Head of caudate nucleus (tissue), 42 donors: Measurements from ENCODE around the gene ZDHHC20.

Experiments used
- DNase-seq, 42 donors: peaks; one replicate each; pipeline versions ENCODE4 v3.0.0 to v3.0.0-alpha.2; 2020 to 2021; ENCODE audit warnings: mixed read lengths in 7 of 42
- intact Hi-C: fragments of 100-400 bp; cut with DNase I; formaldehyde crosslinking; loops from one replicate; pipeline ENCODE4 v1.15.0; 2022

Gene ZDHHC20

DNA sequence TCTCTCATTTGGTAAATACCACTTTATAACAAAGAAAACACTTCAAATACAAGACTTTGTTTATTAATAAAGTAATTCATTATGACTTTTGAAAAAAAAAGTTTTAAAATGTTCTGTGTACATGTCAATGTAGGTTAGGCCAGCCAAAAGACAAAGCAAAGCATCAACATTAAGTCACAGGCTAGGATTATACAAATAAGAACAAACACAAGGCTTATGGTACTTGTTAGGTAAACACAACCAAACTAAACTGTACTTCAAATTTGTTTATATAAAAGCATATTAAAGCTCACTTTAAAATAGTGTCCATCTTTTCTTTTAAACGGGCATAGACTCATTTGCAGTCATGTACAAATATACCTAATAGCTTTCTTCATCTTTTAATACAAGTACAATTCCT is 86.6 kb downstream of the ZDHHC20 start:
- no peak for DNase-seq
- intact Hi-C loops = no loop called here

DNA sequence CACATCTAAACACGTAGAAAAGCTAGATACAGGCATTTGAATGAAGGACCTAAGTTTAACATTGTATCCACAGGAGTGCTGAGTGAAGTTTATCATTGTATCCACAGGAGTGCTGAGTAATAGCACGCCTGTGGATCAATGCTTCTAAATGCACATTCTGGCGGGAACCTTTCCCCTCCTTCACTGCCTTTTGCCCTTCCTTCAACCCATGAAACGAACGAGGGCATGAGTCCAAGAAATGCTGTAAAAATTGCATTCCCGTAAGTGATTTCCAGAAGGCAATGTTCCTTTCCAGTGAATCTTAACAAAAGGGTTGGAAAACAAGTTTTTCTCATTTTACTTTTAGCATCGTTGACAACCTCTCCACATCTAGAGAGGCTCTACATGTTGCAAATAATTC is 88.1 kb downstream of the ZDHHC20 start:
- intact Hi-C loops = no loop called here
- no peak for DNase-seq

DNA sequence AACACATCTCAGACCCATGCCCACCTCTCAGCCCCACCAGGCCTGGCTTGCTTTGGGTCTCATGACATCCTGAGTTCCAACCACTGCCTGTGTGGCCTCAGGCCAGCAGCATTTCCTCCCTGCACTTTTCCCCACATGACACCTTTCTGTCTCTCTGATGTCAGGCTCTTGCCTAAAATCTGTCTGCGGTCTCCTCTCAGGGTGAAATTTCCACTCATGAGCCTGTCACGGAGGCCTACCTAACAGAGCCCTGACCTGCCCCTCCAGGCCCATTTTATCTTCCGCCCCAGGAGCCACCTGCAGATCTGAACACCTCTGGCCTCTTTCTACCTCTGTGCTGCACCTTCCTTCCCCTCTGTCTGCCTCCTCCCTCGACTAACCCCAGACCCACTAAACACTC is 93.5 kb downstream of the ZDHHC20 start:
- peak in 1 of 42 donors; percentile 20 for DNase-seq
- intact Hi-C loops = no loop called here

DNA sequence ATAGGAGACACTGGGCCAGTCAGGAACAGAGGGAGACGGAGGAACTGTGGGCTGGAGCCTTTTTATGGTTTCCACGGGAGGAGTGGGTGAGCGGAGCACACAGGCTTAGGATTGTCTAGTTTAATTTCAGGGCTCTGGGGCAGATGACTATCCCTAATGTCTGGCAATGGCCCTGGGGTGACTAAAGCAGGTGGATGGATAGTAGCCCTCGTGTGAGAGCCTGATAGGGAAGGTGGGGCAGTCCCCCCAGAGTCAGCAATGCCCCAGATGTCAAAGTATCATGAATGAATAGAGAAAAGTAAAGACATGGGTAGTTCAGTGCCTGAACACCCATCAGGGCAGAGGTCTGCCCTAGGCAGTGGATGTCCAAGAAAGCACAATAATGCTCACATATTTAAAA is 94.2 kb downstream of the ZDHHC20 start:
- DNase-seq = peak in 1 of 42 donors; percentile 21
- intact Hi-C loops = no loop called here

DNA sequence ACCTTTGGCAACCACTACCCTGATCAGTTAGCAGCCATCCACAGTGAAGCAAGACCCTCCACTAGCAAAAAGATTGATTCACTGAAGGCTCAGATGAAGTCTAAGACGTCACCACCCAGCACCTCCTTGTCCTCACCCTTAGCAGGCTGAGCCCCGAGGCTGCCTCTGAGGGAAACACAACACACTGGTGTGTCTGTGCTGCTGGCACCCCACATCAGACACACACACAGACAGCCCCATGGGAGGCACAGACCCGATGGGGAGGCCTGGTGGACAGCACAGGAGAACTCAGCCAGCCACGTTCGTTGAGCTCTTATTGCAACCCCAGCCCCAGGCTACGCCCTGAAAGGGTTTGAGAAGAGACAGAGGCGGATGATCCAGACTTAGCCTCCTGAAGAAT is 94.7 kb downstream of the ZDHHC20 start:
- intact Hi-C loops = no loop called here
- peak in 2 of 42 donors; percentile 24 to 25 for DNase-seq

DNA sequence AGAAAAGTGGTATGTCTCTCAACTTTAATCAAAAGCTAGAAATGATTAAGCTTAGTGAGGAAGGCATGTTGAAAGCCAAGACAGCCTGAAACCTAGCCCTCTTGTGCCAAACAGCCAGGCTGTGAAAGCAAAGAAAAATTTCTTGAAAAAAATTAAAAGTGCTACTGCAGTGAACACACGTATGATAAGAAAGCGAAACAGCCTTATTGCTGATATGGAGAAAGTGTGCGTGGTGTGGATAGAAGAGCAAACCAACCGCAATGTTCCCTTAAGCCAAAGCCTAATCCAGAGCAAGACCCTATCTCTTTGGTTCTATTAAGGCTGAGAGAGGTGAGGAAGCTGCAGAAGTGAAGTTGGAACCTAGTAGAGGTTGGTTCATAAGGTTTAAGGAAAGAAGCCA is 96.4 kb downstream of the ZDHHC20 start:
- intact Hi-C loops = no loop called here
- peak in 2 of 42 donors; percentile 4 to 10 for DNase-seq

DNA sequence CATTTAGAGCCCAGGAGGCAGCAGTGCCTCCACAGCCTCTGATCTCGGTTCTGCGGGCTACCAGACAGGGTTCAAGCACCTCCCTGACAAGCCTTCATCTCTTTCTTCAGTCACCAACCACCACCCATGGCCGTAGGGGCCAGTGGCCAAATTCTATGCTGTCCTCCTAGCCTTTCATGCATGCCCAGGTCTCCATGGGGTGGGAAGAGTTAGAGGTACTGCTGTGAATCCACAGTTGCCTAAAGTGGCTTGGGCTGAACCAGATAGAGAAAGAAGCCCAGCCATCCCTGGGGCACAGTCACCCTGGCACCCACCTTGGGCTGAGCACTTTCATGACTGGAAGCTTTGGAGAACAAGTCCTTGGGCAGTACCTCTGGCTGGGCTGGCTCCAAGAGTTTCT is 97.4 kb downstream of the ZDHHC20 start:
- intact Hi-C loops = no loop called here
- DNase-seq = peak in 1 of 42 donors; percentile 31

DNA sequence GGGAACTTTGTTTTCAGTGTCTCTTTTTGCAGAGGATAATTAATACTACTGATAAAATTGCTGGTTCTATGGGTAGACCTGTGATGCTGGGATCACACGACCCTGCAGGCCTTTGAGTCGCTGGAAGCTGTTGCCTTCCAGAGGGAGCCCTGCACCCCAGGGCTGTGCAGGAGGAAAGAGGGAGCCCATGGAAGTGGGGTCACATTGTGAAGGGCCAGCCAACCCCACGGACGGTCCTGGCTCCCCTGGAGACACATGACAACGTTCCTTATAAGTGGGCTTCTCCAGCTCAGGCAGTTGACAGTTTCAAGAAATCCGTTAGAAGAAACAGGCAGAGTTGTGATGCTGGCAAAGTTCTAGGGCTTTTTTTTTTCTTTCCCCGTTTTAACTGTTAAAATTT is 98.0 kb downstream of the ZDHHC20 start:
- intact Hi-C loops = no loop called here
- DNase-seq = peak in 1 of 42 donors; percentile 33

DNA sequence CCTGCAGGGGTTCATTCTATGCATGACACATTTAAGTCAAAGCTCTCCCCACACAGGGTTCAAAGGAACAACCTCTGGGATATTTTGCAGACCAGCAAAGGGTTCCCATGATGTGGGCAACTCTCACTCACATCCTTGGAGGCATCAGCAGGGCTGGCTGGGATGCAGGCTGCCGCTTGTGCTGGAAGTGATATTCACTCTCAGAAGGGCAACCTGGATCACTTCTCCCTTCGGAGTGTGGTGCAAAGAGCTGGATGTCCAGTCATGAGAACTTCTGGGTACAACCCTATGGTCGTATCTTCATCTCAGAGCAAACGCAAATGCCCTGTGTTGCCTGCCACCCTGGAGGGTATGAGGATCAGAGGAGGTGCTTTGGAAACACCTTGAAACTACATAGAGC is 98.6 kb downstream of the ZDHHC20 start:
- DNase-seq = peak in 1 of 42 donors; percentile 24
- intact Hi-C loops = no loop called here

DNA sequence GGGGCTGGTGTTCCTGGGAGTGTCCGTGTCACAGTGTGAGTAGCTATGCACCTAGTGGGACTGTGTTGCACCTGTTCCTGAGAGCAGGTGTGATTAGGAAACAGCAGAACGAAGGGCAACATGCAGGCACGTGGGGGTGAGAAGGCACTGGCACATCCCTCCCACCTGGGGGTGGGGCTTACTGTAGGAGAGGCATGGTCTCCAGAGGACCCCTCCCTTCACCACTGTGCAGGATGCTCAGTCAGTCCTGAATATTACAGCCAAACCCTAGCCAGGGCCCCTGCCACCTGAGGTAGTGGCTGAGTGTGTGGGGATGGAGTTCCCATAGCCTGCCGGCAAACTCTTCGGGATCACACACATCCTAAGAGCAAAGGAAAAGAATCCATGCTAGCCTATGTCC is 99.2 kb downstream of the ZDHHC20 start:
- intact Hi-C loops = no loop called here
- DNase-seq = peak in 2 of 42 donors; percentile 1 to 4

DNA sequence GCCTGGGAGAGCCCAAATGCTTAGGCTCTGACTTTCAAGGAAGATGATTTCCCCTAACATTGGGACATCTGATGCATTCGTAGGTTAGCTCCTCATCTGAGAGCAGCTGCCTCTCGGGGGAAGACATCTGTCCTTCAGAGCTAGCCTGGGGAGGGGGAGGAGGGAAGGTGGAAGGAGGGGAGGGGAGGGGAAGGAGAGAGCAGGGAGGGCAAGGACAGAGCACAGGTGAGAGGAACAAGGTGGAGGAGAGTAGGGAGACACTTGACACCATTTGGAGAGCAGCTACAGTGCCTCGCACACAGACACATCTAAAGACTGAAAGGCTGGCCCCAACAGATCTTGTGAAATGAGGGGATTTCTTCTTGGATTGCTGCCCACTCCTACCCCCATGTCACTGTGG is 103.8 kb downstream of the ZDHHC20 start:
- intact Hi-C loops = no loop called here
- DNase-seq = no peak

DNA sequence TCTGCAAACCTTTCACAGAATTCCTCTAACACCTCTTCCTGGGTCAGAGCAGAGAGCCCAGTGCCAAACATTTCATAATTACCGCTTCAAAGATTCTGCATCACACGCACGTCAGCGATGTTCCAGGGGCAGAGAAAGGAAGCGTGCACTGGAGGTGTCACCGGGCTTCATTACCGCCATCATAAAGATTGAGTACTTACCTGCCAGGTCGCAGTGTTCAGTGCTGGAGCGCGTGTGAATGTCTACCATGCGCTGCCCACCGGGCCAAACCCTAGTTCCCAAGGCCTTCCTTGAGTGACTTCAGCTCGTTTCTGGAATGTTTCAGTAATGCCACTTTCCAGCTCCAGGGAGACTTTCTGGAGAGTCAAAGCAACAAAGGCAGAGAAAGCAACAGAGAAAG is 104.4 kb downstream of the ZDHHC20 start:
- DNase-seq = no peak
- intact Hi-C loops = no loop called here

DNA sequence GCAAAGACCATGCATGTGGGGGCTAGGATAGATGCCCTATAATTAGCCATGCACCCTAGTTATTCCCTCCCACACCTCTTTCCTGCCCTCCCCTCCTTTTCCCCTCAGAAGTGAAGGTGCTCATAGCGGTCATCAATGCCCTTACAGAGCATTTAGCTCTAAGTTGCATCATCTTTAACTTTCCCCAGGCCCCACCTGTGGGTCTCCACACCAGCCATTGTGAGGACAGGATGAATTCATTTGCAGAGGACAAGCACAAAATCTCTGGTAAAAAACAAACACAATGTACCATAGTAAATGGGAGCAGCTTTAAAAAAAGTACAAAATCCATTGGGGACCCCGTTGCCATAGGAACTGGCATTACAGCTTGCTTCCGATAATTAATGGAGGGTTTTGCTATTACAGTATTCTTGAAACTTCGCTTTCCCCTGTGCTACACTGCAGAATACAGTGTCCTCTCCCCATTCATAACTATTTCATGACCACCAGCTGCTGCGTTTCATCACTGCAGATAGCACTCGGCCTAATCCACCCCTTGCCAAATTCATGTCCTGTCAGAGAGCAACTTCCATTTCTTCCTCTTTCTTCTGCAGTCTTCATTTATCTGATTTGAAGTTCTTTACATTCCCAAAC is 110.5 kb downstream of the ZDHHC20 start:
- intact Hi-C loops = no loop called here
- no peak for DNase-seq

DNA sequence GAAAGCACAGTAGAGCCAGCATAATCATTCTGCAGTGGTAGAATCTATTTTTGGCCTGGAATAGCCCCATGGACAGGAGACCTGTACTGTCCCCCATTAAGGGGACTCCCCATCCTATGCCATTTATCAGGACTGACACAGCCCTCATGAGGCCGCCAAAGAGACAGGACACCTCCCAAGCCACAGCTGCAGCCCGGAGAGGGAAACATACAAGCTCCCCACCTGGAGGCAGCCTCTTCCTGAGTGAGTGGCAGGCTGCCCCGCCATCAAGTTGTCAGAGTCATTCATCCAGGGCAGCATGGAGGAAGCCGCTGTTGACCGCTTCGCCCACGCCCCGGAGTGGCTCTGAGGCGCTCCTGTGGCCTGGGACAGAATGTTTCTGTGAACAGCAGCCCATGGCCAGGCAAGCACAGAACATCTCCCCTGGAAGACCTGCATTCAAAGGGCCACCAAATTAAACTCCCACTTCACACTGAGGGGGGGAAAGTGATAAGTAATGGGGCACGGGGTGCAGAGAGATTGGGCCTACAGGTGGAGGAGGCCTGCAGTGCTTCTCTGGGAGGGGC is 111.3 kb downstream of the ZDHHC20 start:
- DNase-seq = no peak
- intact Hi-C loops = no loop called here

DNA sequence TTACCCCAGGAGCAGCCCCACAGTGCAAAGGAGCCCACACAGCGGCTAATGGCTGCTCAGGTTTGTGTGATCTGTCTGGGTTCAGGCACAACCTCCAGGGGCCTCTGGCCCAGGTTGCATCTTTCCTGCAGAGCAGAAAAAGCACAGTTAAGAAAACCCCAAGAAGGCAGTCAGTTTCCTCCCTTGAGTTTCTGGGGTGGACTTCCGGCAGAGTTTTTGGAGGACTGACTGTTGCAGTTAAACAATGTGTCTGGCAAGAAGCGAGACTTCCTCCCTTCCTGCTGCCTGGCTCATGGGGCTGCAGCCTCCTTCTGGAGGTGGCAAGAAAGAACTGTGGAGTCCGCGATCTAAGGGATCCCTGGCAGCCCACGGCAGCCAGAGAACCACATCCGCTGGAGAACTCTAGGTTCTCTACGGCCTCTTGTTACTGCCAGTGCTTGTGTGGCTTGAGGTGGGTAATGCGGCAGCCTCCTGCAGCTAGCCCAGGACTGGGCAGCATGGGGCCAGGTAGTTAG is 114.4 kb downstream of the ZDHHC20 start:
- intact Hi-C loops = no loop called here
- DNase-seq = no peak

DNA sequence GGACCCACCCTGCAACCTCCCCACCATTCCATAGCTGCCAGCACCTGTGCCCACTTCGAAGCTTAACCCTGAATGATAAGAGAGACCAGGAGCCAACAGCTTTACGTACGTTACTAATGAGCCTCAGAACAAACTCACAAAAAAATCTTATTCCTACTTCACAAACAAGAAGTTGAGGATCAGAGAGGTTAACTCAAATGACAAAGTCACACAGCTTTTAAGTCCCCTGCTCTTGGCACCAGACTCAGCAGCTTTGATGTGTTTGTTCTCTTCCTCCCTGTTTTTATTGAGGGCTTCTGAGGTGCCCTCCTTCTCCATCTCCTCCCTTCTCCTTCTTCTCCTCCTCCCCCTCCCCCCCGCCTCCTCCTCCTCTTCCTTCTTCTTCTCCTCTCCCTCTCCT is 115.4 kb downstream of the ZDHHC20 start:
- intact Hi-C loops = no loop called here
- DNase-seq = no peak

DNA sequence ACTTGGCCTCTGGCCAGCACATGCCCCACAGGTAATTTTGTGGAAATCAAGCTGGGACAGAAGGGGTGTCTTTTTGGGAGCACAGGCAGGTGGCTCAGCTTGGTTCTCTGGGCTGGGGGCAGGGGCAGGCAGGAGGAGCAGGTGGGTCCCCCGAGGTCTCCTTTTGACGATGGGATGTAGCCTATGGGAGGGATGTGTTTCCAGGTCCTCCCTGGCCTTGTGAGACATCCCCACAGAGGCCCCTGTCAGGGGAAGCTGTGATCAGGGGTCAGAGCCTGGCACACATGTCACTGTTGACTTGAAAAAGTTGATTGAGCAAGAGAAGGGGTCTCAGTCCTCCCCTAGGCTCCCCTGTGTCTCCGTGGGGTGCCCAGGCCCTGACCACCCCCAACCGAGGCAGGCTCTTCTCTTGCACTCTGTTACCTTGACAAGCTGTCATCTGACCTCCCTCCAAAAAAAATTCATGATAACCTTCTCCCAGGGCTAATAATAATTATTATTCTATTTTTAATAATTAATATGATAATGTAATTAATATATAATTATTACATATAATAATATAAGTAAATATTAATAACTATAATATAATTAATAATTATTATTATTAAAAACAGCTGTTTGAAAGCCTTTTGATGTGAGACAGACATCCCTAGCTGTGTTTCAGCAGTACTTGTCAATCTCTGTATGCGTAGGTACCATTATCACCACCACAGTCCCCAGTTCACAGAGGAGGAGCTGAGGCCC is 116.2 kb downstream of the ZDHHC20 start:
- no peak for DNase-seq
- intact Hi-C loops = no loop called here

DNA sequence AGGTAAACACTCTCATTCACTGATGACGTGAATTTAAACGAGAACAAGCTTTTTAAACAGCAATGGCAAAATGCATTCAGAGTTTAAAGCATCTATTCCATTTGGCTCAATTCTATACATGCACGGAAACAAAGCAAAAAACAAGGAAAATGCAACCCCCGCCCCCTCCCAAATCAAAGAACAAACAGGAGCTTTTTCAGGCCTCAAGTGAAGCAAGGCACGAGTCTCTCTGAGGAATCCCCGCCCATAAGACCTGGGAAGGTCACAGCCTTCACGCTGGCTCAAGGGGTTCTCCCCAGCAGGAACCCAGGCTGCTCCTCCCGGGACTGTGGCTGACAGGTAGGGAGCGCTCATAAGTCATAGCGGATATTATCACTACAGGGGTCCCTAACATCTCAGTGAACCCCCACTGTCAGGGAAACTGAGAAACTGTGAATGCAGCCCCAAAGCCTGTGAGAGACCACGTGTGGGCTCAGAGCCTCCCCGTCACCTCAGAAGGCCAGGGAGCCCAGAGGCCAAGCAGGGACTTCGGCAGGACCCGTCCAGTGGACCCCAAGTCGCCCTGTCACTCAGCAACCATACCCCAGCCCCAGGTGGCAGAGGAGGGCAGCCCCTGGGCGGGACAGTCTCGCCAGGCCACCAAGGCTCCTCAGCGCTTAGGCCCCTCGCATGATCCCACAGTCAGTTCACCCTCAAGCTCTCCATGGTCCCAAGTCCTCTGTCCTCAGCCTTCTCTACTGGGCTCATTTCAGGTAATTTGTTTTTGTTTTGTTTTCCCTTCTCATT is 117.3 kb downstream of the ZDHHC20 start:
- no peak for DNase-seq
- intact Hi-C loops = no loop called here

DNA sequence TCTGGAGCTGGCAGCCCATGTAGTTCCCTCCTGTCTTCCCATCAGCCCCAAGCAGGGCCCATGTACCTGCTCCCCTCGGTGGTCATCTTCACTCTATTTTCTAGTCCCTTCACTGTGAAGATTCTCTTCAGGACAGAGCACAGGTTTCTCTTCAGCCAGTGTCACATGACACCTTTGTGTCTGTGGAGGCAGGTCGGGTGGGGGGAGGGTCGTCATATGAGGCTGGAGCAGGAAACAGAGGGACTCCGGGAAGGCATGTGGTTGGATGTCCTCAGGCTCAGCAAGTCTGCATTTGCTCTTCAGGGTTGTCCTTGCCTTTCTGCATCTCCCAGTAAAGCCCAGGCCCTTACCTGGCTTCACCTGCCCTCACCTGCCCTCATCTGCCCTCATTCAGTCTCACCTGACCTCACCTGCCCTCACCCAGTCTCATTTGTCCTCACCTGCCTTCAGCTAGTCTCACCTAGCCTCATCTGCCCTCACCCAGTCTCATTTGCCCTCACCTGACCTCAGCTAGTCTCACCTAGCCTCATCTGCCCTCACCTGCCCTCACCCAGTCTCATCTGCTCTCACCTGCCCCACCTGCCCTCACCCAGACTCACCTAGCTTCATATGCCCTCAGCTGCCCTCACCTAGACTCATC is 120.3 kb downstream of the ZDHHC20 start:
- no peak for DNase-seq
- intact Hi-C loops = no loop called here
